Endothelial cell of umbilical vein (primary cell): ENCODE results near the gene IL24. TPM values are rescaled to one million over a fixed set of nuclear protein-coding genes. Genes with fewer than 3 reads are reported as not detected.

ENCODE experiments used
- BruUV-seq: library from RNA; stranded (reverse); fragments of 400-500 nt; replicated peaks from 2 replicates; lab custom pipeline; 2021; lab: Mats Ljungman, UMichigan
- CTCF ChIA-PET: fragments of 300-600, 350-600 bp; sonication (Branson Sonifier 250); formaldehyde crosslinking; loops from one replicate; lab custom pipeline; 2021; ENCODE audit warnings: antibody characterized with exemption, inconsistent platforms; lab: Charles Lee
- POLR2A ChIA-PET: fragments of 300-600, 350-600 bp; sonication (Branson Sonifier 250); formaldehyde crosslinking; loops from one replicate; lab custom pipeline; 2021; ENCODE audit warnings: antibody characterized with exemption, inconsistent platforms; lab: Charles Lee
- DNase-seq: peaks from one replicate; pipeline ENCODE4 v3.0.0-alpha.2; 2011; ENCODE audit warnings: low read depth, low spot score
- FAIRE-seq: peaks from 2 replicates; lab custom pipeline; 2011; peaks lifted over from hg19 to GRCh38; lab: Jason Lieb, UNC
- H2AFZ ChIP-seq: 2 replicates; pipeline ENCODE4 v1.6.0; 2012; ENCODE audit warnings: low read depth, low read length, control low read depth, inconsistent platforms
- H3K27ac ChIP-seq: 2 replicates; pipeline ENCODE4 v1.5.1; 2011; ENCODE audit warnings: low read depth, mild to moderate bottlenecking, control low read depth, low read length, moderate library complexity; ENCODE audit not compliant: insufficient read depth
- H3K27me3 ChIP-seq, 2 experiments: 2 replicates each; pipeline versions ENCODE4 v1.6.0 to v1.6.1; 2011; ENCODE audit warnings: low read length in 2 of 2, mixed read lengths in 1 of 2; ENCODE audit not compliant: control insufficient read depth in 2 of 2, insufficient read depth in 2 of 2
- H3K36me3 ChIP-seq, 2 experiments: 2 replicates in 1 of 2; 3 replicates in 1 of 2; pipeline ENCODE4 v1.5.1; 2011; ENCODE audit warnings: low read length in 2 of 2, mild to moderate bottlenecking in 1 of 2, moderate library complexity in 1 of 2; ENCODE audit not compliant: control insufficient read depth in 2 of 2, insufficient read depth in 2 of 2; ENCODE audit errors: extremely low read depth in 1 of 2
- H3K4me1 ChIP-seq: 3 replicates; pipeline ENCODE4 v1.5.1; 2011; ENCODE audit warnings: mild to moderate bottlenecking, low read length; ENCODE audit not compliant: control insufficient read depth, insufficient read depth; ENCODE audit errors: extremely low read depth
- H3K4me2 ChIP-seq: 2 replicates; pipeline ENCODE4 v1.6.1; 2011; ENCODE audit warnings: low read length, control low read depth, mixed read lengths; ENCODE audit not compliant: insufficient read depth
- H3K4me3 ChIP-seq, 3 experiments: fragments of 200-600 bp in 1 of 3; sonication (generic), shearing (Covaris generic) in 1 of 3; replicated peaks in 1 of 3; 2 replicates each; pipeline ENCODE4 v1.5.1; 2011 to 2016; ENCODE audit warnings: control low read depth in 3 of 3, low read length in 3 of 3, mild to moderate bottlenecking in 2 of 3, inconsistent platforms in 1 of 3, low read depth in 1 of 3, moderate library complexity in 1 of 3; ENCODE audit not compliant: insufficient read depth in 1 of 3
- H3K79me2 ChIP-seq: 2 replicates; pipeline ENCODE4 v1.6.0; 2012; ENCODE audit warnings: low read length, inconsistent platforms; ENCODE audit not compliant: control insufficient read depth, insufficient read depth
- H3K9ac ChIP-seq: replicated peaks from 2 replicates; pipeline ENCODE3; 2011; ENCODE audit warnings: low read length, control low read depth; ENCODE audit not compliant: insufficient read depth; ENCODE audit errors: extremely low read depth
- H3K9me1 ChIP-seq: replicated peaks from 3 replicates; pipeline ENCODE4 v1.6.0; 2011; ENCODE audit warnings: mild to moderate bottlenecking, low read length; ENCODE audit not compliant: control insufficient read depth, insufficient read depth; ENCODE audit errors: extremely low read depth
- H3K9me3 ChIP-seq: replicated peaks from 2 replicates; pipeline ENCODE4 v1.5.1; 2012; ENCODE audit warnings: low read length, inconsistent platforms; ENCODE audit not compliant: control insufficient read depth, insufficient read depth
- H4K20me1 ChIP-seq: replicated peaks from 2 replicates; pipeline ENCODE3; 2011; ENCODE audit warnings: mild to moderate bottlenecking, low read length; ENCODE audit not compliant: control insufficient read depth, insufficient read depth; ENCODE audit errors: extremely low read depth
- CTCF ChIP-seq, 2 donors: IDR thresholded peaks; 1 replicate in 1 of 2; 2 replicates in 1 of 2; pipeline ENCODE4 v1.5.1; 2011; ENCODE audit warnings: low read length in 2 of 2, mild to moderate bottlenecking in 2 of 2, moderate library complexity in 2 of 2, control low read depth in 1 of 2, inconsistent platforms in 1 of 2, low read depth in 1 of 2; ENCODE audit not compliant: insufficient read depth in 1 of 2; ENCODE audit errors: extremely low read depth in 1 of 2
- EZH2 ChIP-seq: IDR thresholded peaks from 2 replicates; pipeline ENCODE4 v1.6.1; 2012; ENCODE audit warnings: borderline replicate concordance, low read depth, mild to moderate bottlenecking, moderate library complexity, low read length, inconsistent platforms; ENCODE audit not compliant: severe bottlenecking
- FOS ChIP-seq: IDR thresholded peaks from 2 replicates; pipeline ENCODE4 v1.6.1; 2011; ENCODE audit warnings: mild to moderate bottlenecking, low read length, moderate library complexity, borderline replicate concordance; ENCODE audit not compliant: insufficient read depth
- GATA2 ChIP-seq: IDR thresholded peaks from 2 replicates; pipeline ENCODE4 v1.7.0; 2011; ENCODE audit warnings: low read depth, mild to moderate bottlenecking, moderate library complexity, mixed read lengths, low read length; ENCODE audit not compliant: insufficient read length, insufficient read depth
- JUN ChIP-seq: IDR thresholded peaks from 2 replicates; pipeline ENCODE4 v1.6.1; 2011; ENCODE audit warnings: borderline replicate concordance, low read depth; ENCODE audit not compliant: insufficient read length, insufficient read depth
- MAX ChIP-seq: IDR thresholded peaks from 2 replicates; pipeline ENCODE4 v1.6.1; 2011; ENCODE audit not compliant: insufficient read depth, insufficient read length
- MYC ChIP-seq: IDR thresholded peaks from one replicate; pipeline ENCODE4 v1.6.1; 2011; ENCODE audit warnings: mild to moderate bottlenecking, low read depth, low read length
- POLR2A ChIP-seq: IDR thresholded peaks from 2 replicates; pipeline ENCODE4 v1.6.1; 2012; ENCODE audit warnings: low read depth, mild to moderate bottlenecking, control low read depth, low read length
- POLR2AphosphoS5 ChIP-seq: IDR thresholded peaks from 2 replicates; pipeline ENCODE4 v1.6.1; 2012; ENCODE audit warnings: low read depth, mild to moderate bottlenecking, control low read depth, low read length, moderate library complexity; ENCODE audit not compliant: insufficient read depth
- dilution Hi-C: fragments of 300-500 bp; cut with MboI; formaldehyde crosslinking; loops from one replicate; pipeline ENCODE4 v1.15.0; 2019; ENCODE audit warnings: low sequenced_read_pairs; ENCODE audit not compliant: extremely low pct_ligation_motif_present
- intact Hi-C: fragments of 100-400 bp; cut with micrococcal nuclease; formaldehyde crosslinking; loops from one replicate; pipeline ENCODE4 v1.10.0; 2022
- polyA plus RNA-seq, 4 experiments: library from polyadenylated mRNA; depleted of rRNA in 3 of 4; stranded (reverse) in 3 of 4; unstranded in 1 of 4; fragments of >200 nt; gene quantifications; 2 replicates each; pipeline versions ENCODE4 v1.2.1 to v1.2.3, GENCODE V29; 2011 to 2012; ENCODE audit warnings: missing spikeins in 1 of 4
- total RNA-seq: library from RNA; stranded (reverse); gene quantifications from 2 replicates; pipeline ENCODE4 v1.2.3, GENCODE V29; 2021

The IL24 gene
- total and polyA plus RNA-seq, 2 donors (not counting 3 experiments of a cell fraction or from before 2014, with no cell fraction given): not detected

- ChIA-PET CTCF (interaction anchor here (1.6 kb wide), 1 partner anchor 180 kb away, joined by 3 read pairs; no protein-coding TSS in a partner anchor), POLR2A (no interaction called here)
- no peak for DNase-seq
- Histone ChIP-seq H3K79me2 (no peaks in the 10 kb centered on the region), H3K9me1 (no peaks in the 10 kb centered on the region), H3K36me3 (no peaks in the 10 kb centered on the region), H4K20me1 (no peaks in the 10 kb centered on the region), H2AFZ (no peak overlapping the region), H3K4me1 (no peaks in the 10 kb centered on the region), H3K9me3 (no peaks in the 10 kb centered on the region), H3K27me3 (peaks cover 14 to 16% of the 10 kb centered on the region in 2 experiments), H3K27ac (no peak overlapping the region), H3K4me2 (no peak overlapping the region), H3K9ac (no peak overlapping the region), H3K4me3 (no peak overlapping the region)
- no peak for FAIRE-seq
- dilution Hi-C loops: no loop called here
- TF ChIP-seq EZH2 (no peak), GATA2 (no peak), POLR2AphosphoS5 (no peak), POLR2A (no peak), FOS (no peak), JUN (no peak), MYC (no peak), CTCF (IDR thresholded peaks at IDR 0.05; ENCODE audit: extremely low read depth in 1 of 2, insufficient read depth in 1 of 2, low read depth in 1 of 2, low read length in 2 of 2) (no peak), MAX (no peak)
- BruUV-seq: no TSS peak
- intact Hi-C loops: loop anchor here (10.0 kb wide), 1 partner anchor 420 kb away; no protein-coding TSS in a partner anchor
Observed at GRCh38 chr1:206915030-206915735, 17.9 kb downstream of the IL24 start.
